ENCODE measurements around the gene RASAL2. TPM values are rescaled to one million over a fixed set of nuclear protein-coding genes. Genes with fewer than 3 reads are reported as not detected.

The RASAL2 gene
- total RNA-seq, 1 donor from 2014 or later: 44.2 TPM

- peaks cover 3% of the 10 kb centered on the region for H3K4me1 ChIP-seq (ENCODE audit: insufficient read depth, low read length)
- no peaks in the 10 kb centered on the region for H3K36me3 ChIP-seq (ENCODE audit: insufficient read depth, low read length)
- H3K27me3 Mint-ChIP-seq (ENCODE audit: low read depth, unreplicated experiment): no peaks in the 10 kb centered on the region
- no peak overlapping the region for H2AFZ ChIP-seq (ENCODE audit: low read depth, low read length)
- no peaks in the 10 kb centered on the region for H3K9me3 Mint-ChIP-seq (ENCODE audit: unreplicated experiment)
- DNase-seq (ENCODE audit: low read depth) (peak; percentile 61), FAIRE-seq (no peak)
- no peak overlapping the region for H3K27ac ChIP-seq (ENCODE audit: low read depth, low read length)
- H3K79me2 ChIP-seq (ENCODE audit: insufficient read depth, low read length): peaks cover 34% of the 10 kb centered on the region
- no peaks in the 10 kb centered on the region for H3K27me3 ChIP-seq (ENCODE audit: insufficient read depth, low read length)
- no peak overlapping the region for H3K27ac Mint-ChIP-seq (ENCODE audit: unreplicated experiment)
- no peaks in the 10 kb centered on the region for H3K9me3 ChIP-seq (ENCODE audit: insufficient read depth, low read depth, low read length)
- no peak overlapping the region for H3K4me2 ChIP-seq (ENCODE audit: low read length)
- no peaks in the 10 kb centered on the region for H3K36me3 Mint-ChIP-seq (ENCODE audit: low read depth, unreplicated experiment)
- no peak for TF ChIP-seq EZH2 (IDR thresholded peaks at IDR 0.05; ENCODE audit: insufficient read depth, low read length)
- TF ChIP-seq CTCF (IDR thresholded peaks at IDR 0.05; ENCODE audit: insufficient read depth, low read depth, low read length): no peak
- no peak overlapping the region for H3K9ac ChIP-seq (ENCODE audit: low read length)
- no peak overlapping the region for H3K4me3 Mint-ChIP-seq (ENCODE audit: unreplicated experiment)
- peaks cover 3% of the 10 kb centered on the region for H3K4me1 Mint-ChIP-seq (ENCODE audit: low read depth, unreplicated experiment)
- peaks cover 14% of the 10 kb centered on the region for H4K20me1 ChIP-seq (ENCODE audit: insufficient read depth, low read length)
- no peak overlapping the region for H3K4me3 ChIP-seq (ENCODE audit: insufficient read depth, low read depth, low read length)
Observed at GRCh38 chr1:178324003-178324402, 230.1 kb downstream of the RASAL2 start.

DNA sequence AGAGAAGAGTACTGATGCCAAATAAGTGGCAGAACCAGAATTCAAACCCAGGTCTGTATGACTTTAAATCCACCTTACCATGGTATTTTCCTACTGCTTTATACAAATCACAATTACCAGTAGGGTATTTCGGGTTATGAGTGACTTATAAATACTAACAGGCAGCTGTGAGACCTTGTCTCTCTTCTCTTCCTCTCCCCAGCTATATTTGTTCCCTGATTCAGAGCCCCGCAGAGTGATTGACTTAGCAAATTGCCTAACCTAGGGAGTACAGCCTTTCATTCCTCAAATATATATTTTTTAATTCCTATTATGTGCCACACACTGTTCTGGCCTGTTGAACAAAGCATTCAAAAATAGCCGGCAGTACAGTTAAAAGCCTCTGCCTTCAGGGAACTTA lies 234.8 kb downstream of the RASAL2 start:
- Histone ChIP-seq H3K36me3 (ENCODE audit: insufficient read depth, low read length) (no peaks in the 10 kb centered on the region), H3K4me1 (ENCODE audit: insufficient read depth, low read length) (peaks cover 3% of the 10 kb centered on the region), H3K79me2 (ENCODE audit: insufficient read depth, low read length) (peaks cover 31% of the 10 kb centered on the region), H3K27me3 (ENCODE audit: insufficient read depth, low read length) (no peaks in the 10 kb centered on the region), H2AFZ (ENCODE audit: low read depth, low read length) (no peak overlapping the region), H3K4me2 (ENCODE audit: low read length) (no peak overlapping the region), H3K9me3 (ENCODE audit: insufficient read depth, low read depth, low read length) (no peaks in the 10 kb centered on the region), H3K9ac (ENCODE audit: low read length) (no peak overlapping the region), H4K20me1 (ENCODE audit: insufficient read depth, low read length) (peaks cover 10% of the 10 kb centered on the region), H3K27ac (ENCODE audit: low read depth, low read length) (no peak overlapping the region), H3K4me3 (ENCODE audit: insufficient read depth, low read depth, low read length) (no peak overlapping the region)
- no peaks in the 10 kb centered on the region for H3K9me3 Mint-ChIP-seq (ENCODE audit: unreplicated experiment)
- no peaks in the 10 kb centered on the region for H3K36me3 Mint-ChIP-seq (ENCODE audit: low read depth, unreplicated experiment)
- DNase-seq (ENCODE audit: low read depth) (no peak), FAIRE-seq (no peak)
- H3K27ac Mint-ChIP-seq (ENCODE audit: unreplicated experiment): no peak overlapping the region
- TF ChIP-seq EZH2 (IDR thresholded peaks at IDR 0.05; ENCODE audit: insufficient read depth, low read length): no peak
- TF ChIP-seq CTCF (IDR thresholded peaks at IDR 0.05; ENCODE audit: insufficient read depth, low read depth, low read length): no peak
- H3K4me3 Mint-ChIP-seq (ENCODE audit: unreplicated experiment): no peak overlapping the region
- H3K4me1 Mint-ChIP-seq (ENCODE audit: low read depth, unreplicated experiment): peaks cover 21% of the 10 kb centered on the region
- H3K27me3 Mint-ChIP-seq (ENCODE audit: low read depth, unreplicated experiment): no peaks in the 10 kb centered on the region

GRCh38 chr1:178330153-178330552 lies 236.2 kb downstream of the RASAL2 start:
- H2AFZ ChIP-seq (ENCODE audit: low read depth, low read length): no peak overlapping the region
- no peak for TF ChIP-seq CTCF (IDR thresholded peaks at IDR 0.05; ENCODE audit: insufficient read depth, low read depth, low read length)
- no peak for TF ChIP-seq EZH2 (IDR thresholded peaks at IDR 0.05; ENCODE audit: insufficient read depth, low read length)
- no peaks in the 10 kb centered on the region for H3K27me3 Mint-ChIP-seq (ENCODE audit: low read depth, unreplicated experiment)
- H3K27ac Mint-ChIP-seq (ENCODE audit: unreplicated experiment): no peak overlapping the region
- no peak overlapping the region for H3K4me3 Mint-ChIP-seq (ENCODE audit: unreplicated experiment)
- peaks cover 19% of the 10 kb centered on the region for H3K4me1 Mint-ChIP-seq (ENCODE audit: low read depth, unreplicated experiment)
- no peaks in the 10 kb centered on the region for H3K36me3 ChIP-seq (ENCODE audit: insufficient read depth, low read length)
- no peaks in the 10 kb centered on the region for H3K36me3 Mint-ChIP-seq (ENCODE audit: low read depth, unreplicated experiment)
- H3K9ac ChIP-seq (ENCODE audit: low read length): no peak overlapping the region
- no peaks in the 10 kb centered on the region for H3K27me3 ChIP-seq (ENCODE audit: insufficient read depth, low read length)
- DNase-seq (ENCODE audit: low read depth) (peak; percentile 64), FAIRE-seq (no peak)
- peak overlapping the region; percentile 9 for H3K4me2 ChIP-seq (ENCODE audit: low read length)
- no peaks in the 10 kb centered on the region for H3K4me1 ChIP-seq (ENCODE audit: insufficient read depth, low read length)
- H4K20me1 ChIP-seq (ENCODE audit: insufficient read depth, low read length): no peaks in the 10 kb centered on the region
- H3K27ac ChIP-seq (ENCODE audit: low read depth, low read length): no peak overlapping the region
- H3K79me2 ChIP-seq (ENCODE audit: insufficient read depth, low read length): peaks cover 31% of the 10 kb centered on the region
- H3K9me3 Mint-ChIP-seq (ENCODE audit: unreplicated experiment): no peaks in the 10 kb centered on the region
- no peaks in the 10 kb centered on the region for H3K9me3 ChIP-seq (ENCODE audit: insufficient read depth, low read depth, low read length)
- no peak overlapping the region for H3K4me3 ChIP-seq (ENCODE audit: insufficient read depth, low read depth, low read length)
